ENCODE measurements around the gene RBKS. TPM values are rescaled to one million over a fixed set of nuclear protein-coding genes. Genes with fewer than 3 reads are reported as not detected.
"Not testable (repeated sequence)": the region's sequence is repeated elsewhere in the genome, so short reads cannot be mapped to it uniquely, and the experiment has no call there.

The RBKS gene
- total RNA-seq, 1 experiment from 2014 or later, result 9.2 TPM

- Mint-ChIP-seq H3K27me3 (ENCODE audit: insufficient read depth, unreplicated experiment) (no peaks in the 10 kb centered on the region), H3K9me3 (ENCODE audit: unreplicated experiment) (peaks cover 5% of the 10 kb centered on the region), H3K36me3 (ENCODE audit: insufficient read depth, unreplicated experiment) (peaks cover 13% of the 10 kb centered on the region), H3K4me1 (ENCODE audit: insufficient read depth, unreplicated experiment) (peaks cover 22% of the 10 kb centered on the region), H3K4me3 (ENCODE audit: unreplicated experiment) (no peak overlapping the region), H3K27ac (ENCODE audit: low read depth, unreplicated experiment) (no peak overlapping the region)
- no peak for DNase-seq (ENCODE audit: unreplicated experiment)
- ChIA-PET POLR2A (interaction anchor here (1.0 to 1.5 kb wide), 5 partner anchors 8 to 76 kb away, joined by 3 to 5 read pairs (median 3); no protein-coding TSS in a partner anchor), CTCF (interaction anchor here (1.1 kb wide), 1 partner anchor 10 kb away, joined by 4 read pairs; no protein-coding TSS in a partner anchor)
- no TSS peak for BruUV-seq (replicated peaks)
- intact Hi-C loops (cut with micrococcal nuclease), result no loop called here
- TF ChIP-seq, protein P1, sequence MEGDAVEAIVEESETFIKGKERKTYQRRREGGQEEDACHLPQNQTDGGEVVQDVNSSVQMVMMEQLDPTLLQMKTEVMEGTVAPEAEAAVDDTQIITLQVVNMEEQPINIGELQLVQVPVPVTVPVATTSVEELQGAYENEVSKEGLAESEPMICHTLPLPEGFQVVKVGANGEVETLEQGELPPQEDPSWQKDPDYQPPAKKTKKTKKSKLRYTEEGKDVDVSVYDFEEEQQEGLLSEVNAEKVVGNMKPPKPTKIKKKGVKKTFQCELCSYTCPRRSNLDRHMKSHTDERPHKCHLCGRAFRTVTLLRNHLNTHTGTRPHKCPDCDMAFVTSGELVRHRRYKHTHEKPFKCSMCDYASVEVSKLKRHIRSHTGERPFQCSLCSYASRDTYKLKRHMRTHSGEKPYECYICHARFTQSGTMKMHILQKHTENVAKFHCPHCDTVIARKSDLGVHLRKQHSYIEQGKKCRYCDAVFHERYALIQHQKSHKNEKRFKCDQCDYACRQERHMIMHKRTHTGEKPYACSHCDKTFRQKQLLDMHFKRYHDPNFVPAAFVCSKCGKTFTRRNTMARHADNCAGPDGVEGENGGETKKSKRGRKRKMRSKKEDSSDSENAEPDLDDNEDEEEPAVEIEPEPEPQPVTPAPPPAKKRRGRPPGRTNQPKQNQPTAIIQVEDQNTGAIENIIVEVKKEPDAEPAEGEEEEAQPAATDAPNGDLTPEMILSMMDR (IDR thresholded peaks at IDR 0.05; ENCODE audit: unreplicated experiment), result no peak
Measured at GRCh38 chr2:27885234-27885633, 5.0 kb downstream of the RBKS start.

GRCh38 chr2:27884601-27885000 is 5.6 kb downstream of the RBKS start:
- ChIA-PET CTCF (interaction anchor here (0.7 to 1.1 kb wide), 2 partner anchors 9 to 80 kb away, joined by 4 read pairs; no protein-coding TSS in a partner anchor), POLR2A (interaction anchor here (0.6 to 1.5 kb wide), 4 partner anchors 8 to 112 kb away, joined by 3 read pairs; no protein-coding TSS in a partner anchor)
- no peak overlapping the region for H3K4me3 Mint-ChIP-seq (ENCODE audit: unreplicated experiment)
- TF ChIP-seq, protein P1 (IDR thresholded peaks at IDR 0.05; ENCODE audit: unreplicated experiment), result no peak
- intact Hi-C loops (cut with micrococcal nuclease), result no loop called here
- BruUV-seq (replicated peaks), result no TSS peak
- DNase-seq (ENCODE audit: unreplicated experiment), result no peak
- H3K36me3 Mint-ChIP-seq (ENCODE audit: insufficient read depth, unreplicated experiment), result peaks cover 13% of the 10 kb centered on the region
- no peaks in the 10 kb centered on the region for H3K27me3 Mint-ChIP-seq (ENCODE audit: insufficient read depth, unreplicated experiment)
- peaks cover 22% of the 10 kb centered on the region for H3K4me1 Mint-ChIP-seq (ENCODE audit: insufficient read depth, unreplicated experiment)
- peaks cover 8% of the 10 kb centered on the region for H3K9me3 Mint-ChIP-seq (ENCODE audit: unreplicated experiment)
- no peak overlapping the region for H3K27ac Mint-ChIP-seq (ENCODE audit: low read depth, unreplicated experiment)

DNA sequence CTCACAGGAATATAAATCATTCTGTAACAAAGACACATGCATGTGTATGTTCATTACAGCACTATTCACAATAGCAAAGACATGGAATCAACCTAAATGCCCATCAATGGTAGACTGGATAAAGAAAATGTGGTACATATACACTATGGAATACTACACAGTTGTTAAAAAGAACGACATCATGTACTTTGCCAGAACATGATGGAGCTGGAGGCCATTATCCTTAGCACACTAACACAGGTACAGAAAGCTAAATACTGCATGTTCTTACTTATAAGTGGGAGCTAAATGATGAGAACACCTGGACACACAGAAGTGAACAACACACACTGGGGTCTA is 7.6 kb downstream of the RBKS start:
- H3K27me3 Mint-ChIP-seq (ENCODE audit: insufficient read depth, unreplicated experiment); H3K4me3 Mint-ChIP-seq (ENCODE audit: unreplicated experiment); BruUV-seq (replicated peaks); H3K36me3 Mint-ChIP-seq (ENCODE audit: insufficient read depth, unreplicated experiment); CTCF ChIA-PET; H3K27ac Mint-ChIP-seq (ENCODE audit: low read depth, unreplicated experiment); intact Hi-C loops (cut with micrococcal nuclease); DNase-seq (ENCODE audit: unreplicated experiment): not testable (repeated sequence)
- Mint-ChIP-seq H3K4me1 (ENCODE audit: insufficient read depth, unreplicated experiment) (peaks cover 15% of the 10 kb centered on the region), H3K9me3 (ENCODE audit: unreplicated experiment) (peaks cover 14% of the 10 kb centered on the region)
- POLR2A ChIA-PET, result interaction anchor here (0.9 to 1.0 kb wide), 2 partner anchors 73 to 109 kb away, joined by 3 read pairs; no protein-coding TSS in a partner anchor

DNA sequence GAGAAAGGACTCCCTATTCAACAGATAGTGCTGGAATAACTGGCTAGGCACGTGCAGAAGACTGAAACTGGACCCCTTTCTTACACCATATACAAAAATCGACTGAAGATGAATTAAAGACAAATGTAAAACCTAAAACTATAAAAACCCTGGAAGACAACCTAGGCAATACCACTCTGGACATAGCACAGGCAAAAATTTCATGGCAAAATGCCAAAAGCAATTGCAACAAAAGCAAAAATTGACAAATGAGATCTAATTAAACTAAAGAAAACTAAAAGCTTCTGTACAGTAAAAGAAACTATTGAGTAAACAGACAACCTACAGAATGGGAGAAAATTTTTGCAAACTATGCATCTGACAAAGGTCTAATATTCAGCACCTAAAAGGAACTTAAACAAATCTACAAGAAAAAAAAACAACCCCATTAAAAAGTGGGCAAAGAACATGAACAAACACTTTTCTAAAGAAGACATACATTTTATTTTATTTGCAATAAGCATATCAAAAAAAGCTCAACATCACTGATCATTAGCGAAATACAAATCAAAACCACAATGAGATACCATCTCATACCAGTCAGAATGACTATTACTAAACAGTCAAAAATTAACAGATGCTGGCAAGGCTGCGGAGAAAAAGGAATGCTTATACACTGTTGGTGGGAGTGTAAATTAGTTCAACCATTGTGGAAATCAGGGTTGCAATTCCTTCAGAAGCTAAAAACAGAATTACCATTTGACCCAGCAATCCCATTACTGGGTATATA is 8.2 kb downstream of the RBKS start:
- Mint-ChIP-seq H3K9me3 (ENCODE audit: unreplicated experiment) (peaks cover 14% of the 10 kb centered on the region), H3K4me1 (ENCODE audit: insufficient read depth, unreplicated experiment) (peaks cover 15% of the 10 kb centered on the region)
- DNase-seq (ENCODE audit: unreplicated experiment); intact Hi-C loops (cut with micrococcal nuclease); H3K36me3 Mint-ChIP-seq (ENCODE audit: insufficient read depth, unreplicated experiment); H3K4me3 Mint-ChIP-seq (ENCODE audit: unreplicated experiment); H3K27me3 Mint-ChIP-seq (ENCODE audit: insufficient read depth, unreplicated experiment); BruUV-seq (replicated peaks); CTCF ChIA-PET; H3K27ac Mint-ChIP-seq (ENCODE audit: low read depth, unreplicated experiment): not testable (repeated sequence)
- POLR2A ChIA-PET, result interaction anchor here (0.9 to 1.0 kb wide), 2 partner anchors 72 to 109 kb away, joined by 3 read pairs; no protein-coding TSS in a partner anchor

DNA sequence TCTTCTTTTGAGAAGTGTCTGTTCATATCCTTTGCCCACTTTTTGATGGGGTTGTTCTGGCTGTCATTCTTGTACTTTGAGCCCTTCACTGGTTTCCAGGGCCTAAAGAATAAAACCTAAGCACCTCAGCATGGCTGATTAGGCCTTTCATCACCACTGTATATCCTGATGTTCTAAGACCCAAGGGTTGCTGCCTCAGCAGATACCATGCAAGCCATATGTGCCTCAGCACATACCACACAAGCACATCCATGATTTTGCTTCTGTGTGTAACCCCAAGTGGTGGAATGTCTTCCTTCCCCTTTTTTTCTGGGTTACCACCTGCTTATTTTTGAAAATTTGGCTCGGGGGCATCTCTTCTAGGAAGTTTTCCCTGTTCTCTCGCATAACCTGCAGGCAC is 11.4 kb downstream of the RBKS start:
- H3K27ac Mint-ChIP-seq (ENCODE audit: low read depth, unreplicated experiment), result no peak overlapping the region
- ChIA-PET CTCF (no interaction called here), POLR2A (no interaction called here)
- BruUV-seq (replicated peaks), result no TSS peak
- intact Hi-C loops (cut with micrococcal nuclease), result no loop called here
- H3K4me3 Mint-ChIP-seq (ENCODE audit: unreplicated experiment), result no peak overlapping the region
- no peaks in the 10 kb centered on the region for H3K27me3 Mint-ChIP-seq (ENCODE audit: insufficient read depth, unreplicated experiment)
- no peaks in the 10 kb centered on the region for H3K36me3 Mint-ChIP-seq (ENCODE audit: insufficient read depth, unreplicated experiment)
- TF ChIP-seq, protein P1 (IDR thresholded peaks at IDR 0.05; ENCODE audit: unreplicated experiment), result no peak
- DNase-seq (ENCODE audit: unreplicated experiment), result no peak
- peaks cover 22% of the 10 kb centered on the region for H3K9me3 Mint-ChIP-seq (ENCODE audit: unreplicated experiment)
- no peaks in the 10 kb centered on the region for H3K4me1 Mint-ChIP-seq (ENCODE audit: insufficient read depth, unreplicated experiment)

Measured in MCF 10A (cell line).